GM10847 (cell line): ENCODE data around the gene TMED4.

Experiments used
- POLR2A ChIP-seq: IDR thresholded peaks from 2 replicates; pipeline ENCODE4 v1.6.1; 2011; ENCODE audit not compliant: insufficient read length; ENCODE audit errors: extremely low read depth

Gene TMED4

DNA sequence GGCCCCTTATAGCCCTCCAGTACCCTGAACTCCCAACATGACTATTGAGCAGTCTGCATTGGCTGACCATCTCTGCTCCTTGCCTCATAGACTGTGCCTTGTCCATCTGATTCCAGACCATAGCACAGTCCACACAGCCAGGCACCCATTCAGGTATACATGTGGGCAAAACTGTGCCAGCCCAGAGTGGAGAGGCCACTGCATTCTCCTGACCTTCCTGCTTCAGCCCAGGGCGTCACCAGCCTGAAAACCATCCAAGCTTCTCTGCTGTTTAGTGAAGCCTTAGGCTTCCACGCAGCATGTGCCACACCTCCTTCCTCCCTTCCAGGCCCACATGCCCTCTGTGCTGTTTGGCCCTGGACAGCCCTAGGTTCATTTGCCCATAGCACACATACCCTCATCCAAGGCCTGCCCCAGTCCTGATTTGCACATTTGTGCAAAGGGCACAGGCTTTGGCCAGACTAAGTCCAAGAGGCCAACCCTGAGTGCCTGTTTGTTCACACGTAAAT is 18.8 kb downstream of the TMED4 start:
- TF ChIP-seq POLR2A = no peak

DNA sequence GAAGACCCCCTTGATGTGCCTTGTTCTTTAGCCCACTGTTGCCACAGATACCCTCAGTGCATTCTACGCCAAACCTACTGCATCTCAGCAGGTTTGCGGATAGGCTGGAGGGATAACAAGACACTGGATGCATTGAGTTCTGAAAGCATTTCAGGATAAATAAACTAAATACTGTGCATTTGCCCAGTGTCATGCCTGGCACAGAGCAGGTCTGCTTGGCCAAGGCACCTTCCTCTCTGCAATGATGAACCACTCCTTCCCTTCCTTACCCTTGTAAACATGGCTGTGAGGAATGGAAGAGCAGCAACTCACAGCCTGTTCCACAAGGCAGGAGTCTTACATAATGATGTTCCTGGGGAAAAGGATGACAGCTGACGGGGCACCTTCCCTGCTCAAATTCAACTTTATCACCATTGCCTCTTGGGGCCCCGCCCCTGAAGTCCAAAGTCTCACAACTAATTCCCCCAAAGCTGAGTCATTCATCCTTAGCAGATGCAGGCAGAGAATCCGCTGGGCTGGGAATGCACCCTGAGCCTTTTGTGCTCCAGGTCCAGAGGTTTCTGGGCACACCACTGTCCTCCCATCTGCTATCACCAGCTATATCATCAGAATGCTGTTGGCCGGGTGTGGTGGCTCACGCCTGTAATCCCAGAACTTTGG is 19.9 kb downstream of the TMED4 start:
- no peak for TF ChIP-seq POLR2A

DNA sequence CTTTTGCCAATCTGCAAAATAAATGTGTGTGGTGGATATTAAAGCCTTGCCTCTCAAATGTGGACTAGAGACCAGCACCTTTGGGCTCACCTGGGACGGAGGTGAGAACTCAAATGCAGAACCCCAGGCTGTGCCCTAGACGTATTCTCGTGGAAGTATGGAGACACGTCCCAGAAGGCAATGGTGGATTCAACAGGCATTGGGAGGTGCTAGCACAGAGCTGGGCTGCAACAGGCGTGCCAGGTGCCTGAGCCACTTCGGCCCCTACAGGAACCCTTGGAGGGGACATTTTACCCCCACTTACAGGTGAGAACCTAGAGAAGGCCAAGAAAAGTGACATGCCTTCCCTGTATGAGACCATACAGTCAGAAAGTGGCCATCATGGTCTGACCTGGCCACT is 20.6 kb downstream of the TMED4 start:
- TF ChIP-seq POLR2A = no peak

DNA sequence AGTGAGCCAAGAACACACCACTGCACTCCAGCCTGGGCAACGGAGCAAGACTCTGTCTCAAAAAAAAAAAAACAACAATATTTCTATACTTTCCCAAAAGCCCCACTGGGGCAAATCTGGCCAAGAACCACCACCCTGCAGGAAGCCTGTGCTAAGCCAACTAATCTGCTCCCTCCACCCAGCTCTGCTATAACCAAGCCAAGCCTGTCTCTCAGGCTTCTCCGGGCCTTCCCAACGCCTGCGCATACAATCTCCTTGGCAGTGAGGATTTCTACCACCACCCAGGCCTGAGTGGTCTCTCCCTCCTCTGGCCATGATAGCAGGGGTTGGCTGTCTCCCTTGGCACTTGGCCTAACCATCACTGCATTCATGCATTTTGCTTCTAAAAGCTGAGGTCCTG is 22.5 kb downstream of the TMED4 start:
- no peak for TF ChIP-seq POLR2A

DNA sequence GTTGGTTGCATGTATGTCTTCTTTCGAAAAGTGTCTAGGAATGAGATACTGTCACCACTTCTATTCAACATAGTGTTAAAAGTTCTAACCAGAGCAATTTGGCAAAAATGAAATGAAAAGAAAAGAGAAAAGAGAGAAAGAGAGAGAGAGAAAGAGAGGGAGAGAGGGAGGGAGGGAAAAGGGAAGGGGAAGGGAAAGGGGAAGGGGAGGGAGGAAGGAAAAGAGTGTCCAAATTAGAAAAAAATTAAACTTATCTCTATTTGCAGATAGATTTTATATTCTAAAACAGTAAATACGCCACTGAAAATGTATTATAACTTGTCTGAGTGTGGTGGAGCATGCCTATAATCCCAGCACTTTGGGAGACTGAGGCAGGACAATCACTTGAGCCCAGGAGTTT is 24.5 kb downstream of the TMED4 start:
- no peak for TF ChIP-seq POLR2A

DNA sequence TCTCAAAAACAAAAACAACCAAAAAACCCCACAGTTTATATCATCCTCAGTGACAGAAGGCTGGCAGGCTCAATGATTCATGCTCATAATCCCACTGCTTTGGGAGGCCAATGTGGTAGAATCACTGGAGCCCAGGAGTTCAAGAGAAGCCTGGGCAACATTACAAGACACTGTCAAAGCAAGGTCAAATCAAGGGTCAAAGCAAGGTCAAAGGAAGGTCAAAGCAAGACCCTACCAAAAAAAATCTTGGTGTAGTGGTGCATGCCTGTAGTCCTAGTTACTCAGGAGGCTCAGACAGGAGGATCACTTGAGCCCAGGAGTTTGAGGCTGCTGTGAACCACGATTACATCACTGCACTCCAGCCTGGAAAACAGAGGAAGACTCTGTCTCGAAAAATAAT is 26.7 kb downstream of the TMED4 start:
- TF ChIP-seq POLR2A = no peak

DNA sequence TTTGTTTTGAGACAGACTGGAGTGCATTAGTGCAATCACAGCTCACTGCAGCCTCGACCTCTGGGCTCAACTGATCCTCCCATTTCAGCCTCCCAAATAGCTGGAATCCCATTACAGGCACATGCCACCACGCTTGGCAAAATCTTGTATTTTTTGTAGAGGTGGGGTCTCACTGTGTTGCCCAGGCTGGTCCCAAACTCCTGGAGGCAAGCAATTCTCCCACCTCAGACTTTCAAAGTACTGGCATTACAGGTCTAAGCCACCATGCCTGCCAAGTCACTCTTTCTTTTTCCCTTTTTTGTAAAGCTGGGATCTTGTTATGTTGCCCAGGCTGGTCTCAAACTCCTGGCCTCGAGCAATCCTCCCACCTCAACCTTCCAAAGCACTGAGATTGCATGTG is 32.6 kb downstream of the TMED4 start:
- TF ChIP-seq POLR2A = no peak

DNA sequence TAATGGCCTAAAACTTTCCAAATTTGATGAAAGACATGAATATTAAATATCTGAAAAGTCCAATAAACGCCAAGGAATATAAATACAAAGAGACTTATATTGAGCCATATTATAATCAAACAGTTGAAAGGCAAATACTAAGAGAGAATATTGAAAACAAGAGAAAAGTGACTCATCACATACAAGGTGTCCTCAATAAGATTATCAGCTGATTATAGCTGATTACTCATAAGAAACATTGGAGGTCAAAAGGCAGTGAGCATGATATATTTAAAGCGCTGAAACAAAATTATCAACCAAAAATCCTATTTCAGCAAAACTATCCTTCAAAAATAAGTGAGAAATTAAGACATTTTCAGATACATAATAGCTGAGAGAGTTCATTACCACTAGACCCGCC is 33.1 kb downstream of the TMED4 start:
- no peak for TF ChIP-seq POLR2A

DNA sequence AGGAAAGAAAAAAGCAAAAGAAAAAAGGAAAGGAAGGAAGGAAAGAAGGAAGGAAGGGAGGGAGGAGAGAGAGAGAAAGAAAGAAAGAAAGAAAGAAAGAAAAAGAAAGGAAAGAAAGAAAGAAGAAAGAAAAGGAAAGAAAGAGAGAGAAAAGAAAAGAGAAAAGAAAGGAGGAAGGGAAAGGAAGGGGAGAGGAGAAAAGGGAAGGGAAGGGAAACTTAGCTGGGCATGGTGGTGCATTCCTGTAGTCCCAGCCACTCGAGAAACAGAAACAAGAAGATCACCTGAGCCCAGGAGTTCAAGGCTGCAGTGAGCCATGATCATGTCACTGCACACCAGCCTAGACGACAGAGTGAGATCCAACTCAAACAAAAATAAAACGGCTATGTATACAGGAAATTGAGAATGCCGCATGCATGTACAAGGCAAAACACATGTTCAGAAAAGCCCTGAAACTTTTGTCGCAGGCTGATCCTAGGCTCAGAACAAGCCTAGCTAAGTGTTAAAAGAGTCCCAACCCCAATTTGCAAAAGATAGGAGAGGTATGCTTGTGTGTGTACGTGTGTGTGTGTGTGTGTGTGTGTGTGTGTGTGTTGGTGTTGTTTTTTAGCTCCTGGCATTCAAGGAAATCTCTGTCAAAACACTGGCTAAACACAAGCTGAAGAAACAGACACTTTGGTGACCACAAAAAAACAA is 34.3 kb downstream of the TMED4 start:
- TF ChIP-seq POLR2A = no peak

DNA sequence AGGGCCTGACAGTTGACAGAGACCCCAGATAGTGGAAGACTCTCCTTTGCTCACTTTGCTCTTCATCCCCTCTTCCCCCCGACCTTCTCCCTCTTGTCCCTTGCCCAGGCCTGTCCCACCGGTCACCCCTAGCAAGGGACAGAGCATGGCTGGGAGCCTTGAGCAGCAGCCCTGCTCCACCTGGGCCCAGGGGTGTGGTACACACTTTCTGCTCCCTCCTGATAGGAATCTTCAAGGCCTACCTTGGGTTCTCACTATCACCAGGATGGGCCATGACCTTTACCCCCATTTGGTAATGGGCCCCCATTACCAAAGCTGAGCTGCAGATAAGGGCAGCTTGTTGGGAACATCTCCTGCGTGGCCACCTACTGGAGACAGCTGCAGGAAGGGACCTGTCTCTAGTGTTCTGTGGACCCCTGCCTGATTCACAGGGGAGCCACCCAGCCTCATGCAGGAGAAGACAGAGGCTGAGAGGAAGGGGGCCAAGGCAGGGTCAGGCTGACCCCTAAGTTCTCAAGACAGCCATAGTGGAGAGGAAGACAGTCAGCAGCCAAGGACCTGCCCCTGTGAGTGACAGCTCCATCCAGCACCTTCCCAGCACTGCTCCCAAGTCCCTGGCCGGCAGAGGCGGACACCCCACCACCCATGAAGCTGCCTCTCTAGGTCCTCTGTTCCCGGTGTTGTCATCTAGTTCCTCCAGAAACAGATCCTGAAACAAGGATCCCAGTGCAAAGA is 40.0 kb downstream of the TMED4 start:
- no peak for TF ChIP-seq POLR2A

DNA sequence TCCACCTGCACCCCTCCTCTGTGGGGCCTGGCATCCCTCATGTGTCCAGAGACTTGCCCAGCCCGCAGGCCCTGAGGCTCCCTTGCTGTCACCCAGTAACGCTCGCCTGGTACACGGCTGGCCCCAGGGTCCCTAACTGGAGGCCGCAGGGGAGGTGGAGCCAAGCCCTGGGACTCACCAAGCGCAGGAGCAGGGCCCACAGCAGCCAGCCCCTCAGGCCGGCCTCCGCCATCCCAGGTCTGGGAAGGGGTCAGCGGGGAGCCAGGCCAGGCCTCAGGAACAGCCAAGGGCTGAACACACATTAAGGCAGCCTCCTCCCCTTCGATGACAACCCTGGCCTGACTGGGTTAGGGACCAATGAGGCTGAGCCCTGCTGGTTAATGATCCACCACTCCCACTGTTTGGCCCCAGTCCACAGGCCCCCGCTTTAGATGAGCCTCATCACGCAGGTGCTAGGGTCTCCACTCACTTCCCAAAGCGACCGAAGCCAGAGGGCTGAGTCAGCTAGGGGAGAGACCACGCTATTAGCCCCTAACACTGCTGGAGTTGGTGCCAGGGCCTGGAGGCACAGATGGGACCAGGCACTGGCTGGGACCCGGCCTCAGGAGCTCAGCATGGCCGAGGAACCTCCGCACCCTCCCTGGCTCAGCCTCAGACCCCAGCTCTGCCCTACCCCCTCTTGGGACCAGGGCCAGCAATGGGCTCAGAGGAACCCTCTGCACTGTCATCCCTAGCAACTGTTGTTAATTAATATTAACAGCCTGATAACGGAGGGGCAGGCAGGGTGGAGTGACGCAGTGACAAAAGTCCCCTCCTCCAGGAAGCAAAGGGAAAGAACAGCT is 40.8 kb downstream of the TMED4 start, which contains the start of gene NPC1L1:
Gene NPC1L1, minus strand, starts transcription at position 303 of the 842 bp plus-strand sequence. Its CDS starts 71 bp downstream, at position 232.
- TF ChIP-seq POLR2A = no peak

DNA sequence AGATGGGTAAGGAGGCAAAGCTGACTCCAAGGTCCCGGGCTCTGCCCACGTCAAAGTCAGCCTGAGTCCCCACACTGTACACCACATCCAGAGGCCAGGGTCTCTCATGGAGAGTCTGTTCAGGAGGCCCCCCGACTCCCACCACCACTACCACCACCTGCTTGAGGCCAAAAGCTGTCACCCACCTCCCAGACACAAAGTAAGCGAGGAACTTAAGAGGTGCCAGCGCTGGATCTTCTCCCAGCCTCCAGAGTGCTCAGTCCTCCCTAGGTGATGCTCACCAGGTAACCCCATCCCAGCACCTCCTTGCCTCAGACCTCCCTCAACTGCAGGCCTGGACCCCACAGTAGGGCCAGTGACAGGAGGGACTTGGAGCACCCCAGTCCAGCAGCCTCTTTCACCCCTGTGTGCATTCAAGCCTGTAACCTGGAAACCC is 41.4 kb downstream of the TMED4 start:
- no peak for TF ChIP-seq POLR2A

DNA sequence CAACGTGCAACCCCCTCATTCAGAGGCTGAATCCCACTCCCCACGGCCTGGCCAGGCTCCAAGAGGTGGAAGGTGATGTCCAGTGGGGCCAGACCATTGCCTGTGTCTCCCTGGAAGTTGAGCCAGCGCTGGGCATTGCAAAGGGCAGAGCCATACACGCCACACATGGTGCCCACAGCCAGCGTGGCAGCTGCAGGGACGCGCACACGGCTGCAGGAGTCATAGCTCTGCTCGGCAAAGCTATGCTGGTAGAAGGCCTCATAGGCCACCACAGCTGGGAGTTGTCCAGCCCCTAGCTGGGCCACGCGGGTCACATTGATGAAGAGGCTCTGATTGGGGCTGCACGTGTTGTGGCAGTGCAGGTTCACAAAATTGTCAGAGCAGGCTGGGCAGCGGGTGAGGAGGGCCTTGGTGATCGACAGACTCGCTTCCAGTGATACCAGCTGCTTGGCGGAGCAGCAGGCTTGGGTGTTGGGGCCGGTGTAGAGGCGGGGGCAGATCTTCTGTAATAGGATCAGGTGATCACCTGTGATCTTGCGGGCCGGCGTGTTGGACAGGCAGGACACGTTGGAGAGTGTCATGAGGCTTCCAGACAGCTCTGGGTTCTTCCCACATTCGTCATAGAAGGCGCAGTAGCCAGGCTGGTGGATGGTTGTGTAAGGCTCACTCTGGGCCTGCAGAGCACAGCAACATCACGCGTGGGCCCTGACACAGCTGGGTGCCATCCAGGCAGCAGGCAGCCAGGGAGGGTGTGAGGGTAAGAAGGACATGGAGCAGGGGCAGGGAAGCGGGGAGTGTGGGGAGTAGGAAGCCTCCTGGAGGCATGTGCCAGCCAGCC is 42.1 kb downstream of the TMED4 start:
- no peak for TF ChIP-seq POLR2A
